ENCODE data around the gene HPS5. TPM values are rescaled to one million over a fixed set of nuclear protein-coding genes. Genes with fewer than 3 reads are reported as not detected.

HPS5 gene
- total RNA-seq, 2 experiments from 2014 or later, result 15.8 to 18.0 TPM

DNA sequence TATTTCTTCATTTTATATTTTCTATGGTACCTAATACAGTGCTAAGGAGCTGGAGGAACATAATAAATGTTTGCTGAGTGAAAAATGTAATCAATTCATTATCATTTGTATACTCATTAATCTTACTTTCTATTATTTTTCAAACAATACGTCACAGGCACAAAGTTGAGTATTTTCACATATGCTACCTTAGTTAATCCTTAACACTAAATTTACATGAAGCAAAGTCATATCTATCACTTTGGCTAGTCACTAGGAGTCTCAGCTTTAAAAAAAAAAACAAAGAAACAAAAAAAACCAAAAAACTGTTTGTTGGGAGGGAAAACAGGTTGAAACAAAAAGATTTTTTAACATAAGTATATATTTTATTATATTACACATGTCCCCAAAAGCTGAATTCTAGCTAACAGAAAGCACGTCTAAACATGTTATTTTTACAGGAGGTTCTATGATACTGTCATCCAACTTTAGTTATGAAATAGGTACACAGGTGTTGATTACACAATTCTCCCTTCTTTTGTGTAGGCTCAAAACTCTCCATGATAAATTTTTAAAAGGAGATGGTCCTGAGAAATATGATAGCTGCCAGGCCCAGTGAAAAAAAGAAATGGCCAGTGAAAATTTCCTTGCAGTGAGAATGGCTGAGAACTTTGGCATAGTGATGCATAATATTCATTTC lies 14.3 kb downstream of the HPS5 start:
- no peak for ATAC-seq
- Mint-ChIP-seq H3K9me3 (ENCODE audit: insufficient read depth) (no peaks in the 10 kb centered on the region), H3K36me3 (ENCODE audit: low read depth) (peaks cover 42% of the 10 kb centered on the region), H3K27me3 (ENCODE audit: low read depth) (no peaks in the 10 kb centered on the region), H3K27ac (no peak overlapping the region), H3K4me3 (no peak overlapping the region), H3K4me1 (ENCODE audit: low read depth) (no peaks in the 10 kb centered on the region)
- no peak for DNase-seq
- ChIA-PET POLR2A (no interaction called here), CTCF (interaction anchor here (0.7 to 1.5 kb wide), 4 partner anchors 7 to 28 kb away, joined by 3 to 5 read pairs (median 4); no protein-coding TSS in a partner anchor)

DNA sequence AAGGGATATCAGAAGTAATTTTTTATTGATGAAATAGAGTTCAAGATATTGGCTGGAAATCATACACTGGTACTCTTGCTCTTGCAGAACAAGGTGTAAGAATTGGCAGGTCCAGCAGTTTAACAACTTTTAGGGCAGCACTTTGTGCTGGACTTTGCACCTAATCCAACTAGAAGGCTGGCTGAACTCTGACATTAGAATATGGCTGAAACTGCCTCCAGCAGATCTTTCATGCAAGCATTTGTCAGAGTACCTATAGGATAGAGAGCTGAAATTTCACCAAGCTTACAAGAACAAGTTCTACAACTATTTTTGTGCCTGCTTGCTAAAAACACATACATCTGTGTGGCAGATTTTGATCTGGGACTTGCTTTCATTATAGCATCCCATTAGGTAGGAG lies 17.2 kb downstream of the HPS5 start:
- H3K4me3 Mint-ChIP-seq, result no peak overlapping the region
- POLR2A ChIA-PET, result no interaction called here
- no peak for ATAC-seq
- H3K27ac Mint-ChIP-seq, result no peak overlapping the region
- H3K9me3 Mint-ChIP-seq (ENCODE audit: insufficient read depth), result no peaks in the 10 kb centered on the region
- H3K36me3 Mint-ChIP-seq (ENCODE audit: low read depth), result peaks cover 39% of the 10 kb centered on the region
- no peaks in the 10 kb centered on the region for H3K4me1 Mint-ChIP-seq (ENCODE audit: low read depth)
- CTCF ChIA-PET, result no interaction called here
- DNase-seq, result no peak
- no peaks in the 10 kb centered on the region for H3K27me3 Mint-ChIP-seq (ENCODE audit: low read depth)

DNA sequence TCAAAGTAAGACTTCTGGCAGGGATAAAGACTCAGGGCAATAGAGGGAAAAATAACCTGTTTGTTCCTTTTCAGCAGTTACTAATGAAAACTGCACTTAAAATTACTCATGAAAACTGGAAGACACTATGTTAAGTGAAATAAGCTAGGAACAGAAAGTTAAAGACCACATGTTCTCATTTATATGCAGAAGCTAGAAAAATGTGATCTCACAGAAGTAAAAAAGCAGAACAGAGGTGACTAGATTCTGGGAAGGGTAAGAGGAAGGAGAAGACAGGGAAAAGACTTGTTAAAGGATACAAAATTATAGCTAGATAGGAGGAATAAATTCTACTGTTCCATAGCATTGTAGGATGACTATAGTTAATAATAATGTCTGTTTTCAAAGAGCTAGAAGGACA lies 22.2 kb downstream of the HPS5 start:
- Mint-ChIP-seq H3K9me3 (ENCODE audit: insufficient read depth) (no peaks in the 10 kb centered on the region), H3K36me3 (ENCODE audit: low read depth) (peaks cover 43% of the 10 kb centered on the region), H3K27me3 (ENCODE audit: low read depth) (no peaks in the 10 kb centered on the region), H3K4me1 (ENCODE audit: low read depth) (no peaks in the 10 kb centered on the region), H3K4me3 (no peak overlapping the region), H3K27ac (no peak overlapping the region)
- ATAC-seq (no peak), DNase-seq (no peak)
- ChIA-PET POLR2A (interaction anchor here (0.6 kb wide), 1 partner anchor 204 kb away, joined by 3 read pairs; no protein-coding TSS in a partner anchor), CTCF (interaction anchor here (0.6 to 1.5 kb wide), 3 partner anchors 16 to 73 kb away, joined by 3 to 6 read pairs (median 6); no protein-coding TSS in a partner anchor)

DNA sequence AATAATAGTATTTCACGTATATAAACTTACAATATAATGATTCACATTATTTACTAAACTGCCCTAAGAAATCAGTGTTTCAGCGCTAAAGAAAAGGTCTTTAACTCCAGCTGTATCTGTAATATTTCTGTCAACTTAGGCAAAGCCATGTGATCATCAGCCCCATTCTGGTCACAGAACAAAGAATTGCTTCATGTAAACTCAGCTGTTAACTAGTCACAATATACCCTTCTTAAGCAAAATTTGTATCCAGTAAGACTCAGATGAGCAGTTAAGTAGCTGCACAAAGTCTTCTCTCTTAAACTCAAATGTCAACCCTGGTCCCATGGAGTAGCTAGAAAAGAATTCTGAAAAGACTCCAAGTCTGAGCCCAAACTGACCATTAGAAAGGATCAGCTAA lies 26.6 kb downstream of the HPS5 start:
- CTCF ChIA-PET, result interaction anchor here (1.3 to 1.4 kb wide), 2 partner anchors 26 to 52 kb away, joined by 3 to 9 read pairs; no protein-coding TSS in a partner anchor
- no peak overlapping the region for H3K4me3 Mint-ChIP-seq
- H3K27ac Mint-ChIP-seq, result no peak overlapping the region
- no peak for ATAC-seq
- no peaks in the 10 kb centered on the region for H3K27me3 Mint-ChIP-seq (ENCODE audit: low read depth)
- no peak for DNase-seq
- H3K9me3 Mint-ChIP-seq (ENCODE audit: insufficient read depth), result no peaks in the 10 kb centered on the region
- no peaks in the 10 kb centered on the region for H3K4me1 Mint-ChIP-seq (ENCODE audit: low read depth)
- peaks cover 61% of the 10 kb centered on the region for H3K36me3 Mint-ChIP-seq (ENCODE audit: low read depth)
- POLR2A ChIA-PET, result interaction anchor here (0.7 to 1.2 kb wide), 2 partner anchors 14 to 102 kb away, joined by 3 read pairs; no protein-coding TSS in a partner anchor

DNA sequence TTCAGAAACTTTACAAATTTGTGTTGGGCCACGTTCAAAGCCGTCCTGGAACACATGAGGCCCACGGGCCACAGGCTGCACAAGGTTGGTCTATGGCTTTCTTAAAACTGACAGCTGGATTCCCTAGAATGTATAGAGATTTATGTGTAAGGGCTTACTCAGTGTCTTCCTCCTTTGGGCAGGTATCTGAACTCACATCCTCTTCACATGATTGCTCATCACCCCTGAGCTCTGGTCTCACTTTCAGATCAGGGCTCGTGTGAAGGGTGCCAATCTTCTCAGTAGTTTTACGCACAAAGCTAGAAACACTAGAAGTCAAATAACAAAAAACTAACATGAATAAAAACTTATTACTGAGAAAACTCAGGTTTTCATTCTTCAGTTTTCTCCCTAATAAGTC lies 27.1 kb downstream of the HPS5 start:
- Mint-ChIP-seq H3K4me3 (no peak overlapping the region), H3K27me3 (ENCODE audit: low read depth) (no peaks in the 10 kb centered on the region), H3K27ac (no peak overlapping the region), H3K9me3 (ENCODE audit: insufficient read depth) (no peaks in the 10 kb centered on the region), H3K36me3 (ENCODE audit: low read depth) (peaks cover 65% of the 10 kb centered on the region), H3K4me1 (ENCODE audit: low read depth) (no peaks in the 10 kb centered on the region)
- POLR2A ChIA-PET, result interaction anchor here (0.7 to 1.2 kb wide), 2 partner anchors 14 to 102 kb away, joined by 3 read pairs; no protein-coding TSS in a partner anchor
- ATAC-seq (no peak), DNase-seq (no peak)
- CTCF ChIA-PET, result interaction anchor here (1.3 to 1.4 kb wide), 2 partner anchors 26 to 51 kb away, joined by 3 to 9 read pairs; no protein-coding TSS in a partner anchor

DNA sequence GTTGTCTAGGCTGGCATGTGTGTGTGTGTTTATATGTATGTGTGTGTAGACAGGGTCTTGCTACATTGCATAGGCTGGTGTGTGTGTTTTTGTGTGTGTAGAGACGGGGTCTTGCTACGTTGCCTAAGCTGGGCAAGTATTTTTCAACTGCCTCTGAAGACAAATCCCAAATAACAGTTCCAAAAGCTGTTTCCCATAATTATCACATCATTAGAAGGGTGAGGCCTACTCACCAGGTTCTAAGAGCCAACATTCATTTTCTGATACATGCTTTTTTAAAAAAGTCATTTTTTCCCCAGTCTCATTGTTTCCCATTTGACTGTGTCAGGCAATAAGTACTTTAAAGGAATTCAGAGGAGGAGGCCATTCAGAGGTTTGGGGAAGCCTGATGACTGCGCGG lies 33.0 kb downstream of the HPS5 start:
- Mint-ChIP-seq H3K27me3 (ENCODE audit: low read depth) (no peaks in the 10 kb centered on the region), H3K4me1 (ENCODE audit: low read depth) (no peaks in the 10 kb centered on the region), H3K4me3 (no peak overlapping the region), H3K9me3 (ENCODE audit: insufficient read depth) (no peaks in the 10 kb centered on the region), H3K36me3 (ENCODE audit: low read depth) (peaks cover 53% of the 10 kb centered on the region), H3K27ac (no peak overlapping the region)
- DNase-seq, result no peak
- ChIA-PET POLR2A (no interaction called here), CTCF (interaction anchor here (1.2 kb wide), 1 partner anchor 8 kb away, joined by 3 read pairs; no protein-coding TSS in a partner anchor)
- no peak for ATAC-seq

DNA sequence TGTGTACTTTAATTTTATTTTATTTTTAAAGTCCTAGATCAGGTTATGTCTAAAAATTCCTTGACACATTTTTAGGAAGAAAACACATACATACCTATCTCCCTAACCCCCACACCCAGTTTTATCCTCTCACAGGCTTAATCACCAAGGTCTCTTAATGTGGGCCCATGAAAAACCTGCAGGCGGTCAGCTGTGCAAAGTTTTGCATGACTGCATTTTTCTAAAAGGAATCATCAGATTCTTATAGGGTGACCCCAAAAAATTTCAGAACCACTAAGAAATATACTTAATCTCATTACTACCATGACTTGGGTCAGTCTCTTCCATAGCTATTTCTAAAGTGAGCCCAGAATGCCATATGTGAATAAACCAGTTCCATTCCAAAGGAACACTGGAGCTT lies 36.1 kb downstream of the HPS5 start:
- H3K27ac Mint-ChIP-seq, result no peak overlapping the region

DNA sequence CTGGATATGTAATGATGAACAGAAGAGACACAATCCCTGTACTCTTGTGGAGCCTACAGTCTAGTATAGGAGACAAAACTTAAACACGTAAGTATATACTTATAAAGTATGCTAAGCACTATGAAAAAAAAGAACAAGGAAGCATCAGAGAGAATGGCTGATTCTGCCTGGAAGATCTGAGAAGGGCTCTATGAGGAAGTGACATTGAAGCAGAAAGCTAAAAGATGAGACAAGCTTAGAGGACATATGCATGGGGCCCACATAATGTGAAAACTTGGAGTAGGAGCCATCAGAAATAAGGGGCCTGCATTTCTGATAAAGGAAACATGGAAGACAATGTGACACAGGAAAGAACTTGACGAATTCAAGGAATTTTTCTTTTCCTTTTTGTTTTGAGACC lies 39.3 kb downstream of the HPS5 start:
- no peak overlapping the region for H3K4me3 Mint-ChIP-seq
- DNase-seq, result no peak
- peaks cover 55% of the 10 kb centered on the region for H3K36me3 Mint-ChIP-seq (ENCODE audit: low read depth)
- CTCF ChIA-PET, result no interaction called here
- H3K9me3 Mint-ChIP-seq (ENCODE audit: insufficient read depth), result no peaks in the 10 kb centered on the region
- ATAC-seq, result no peak
- peak overlapping the region; percentile 3 for H3K27ac Mint-ChIP-seq
- H3K4me1 Mint-ChIP-seq (ENCODE audit: low read depth), result peaks cover 20% of the 10 kb centered on the region
- POLR2A ChIA-PET, result no interaction called here
- no peaks in the 10 kb centered on the region for H3K27me3 Mint-ChIP-seq (ENCODE audit: low read depth)

More for the DNA sequence above, 36.1 kb downstream of the HPS5 start:
- Mint-ChIP-seq H3K36me3 (ENCODE audit: low read depth) (peaks cover 50% of the 10 kb centered on the region), H3K27me3 (ENCODE audit: low read depth) (no peaks in the 10 kb centered on the region), H3K4me3 (no peak overlapping the region), H3K4me1 (ENCODE audit: low read depth) (peaks cover 7% of the 10 kb centered on the region), H3K9me3 (ENCODE audit: insufficient read depth) (no peaks in the 10 kb centered on the region)
- ChIA-PET POLR2A (no interaction called here), CTCF (interaction anchor here (0.8 to 1.2 kb wide), 3 partner anchors 35 to 171 kb away, joined by 3 to 5 read pairs (median 3); no protein-coding TSS in a partner anchor)
- DNase-seq (no peak), ATAC-seq (no peak)

DNA sequence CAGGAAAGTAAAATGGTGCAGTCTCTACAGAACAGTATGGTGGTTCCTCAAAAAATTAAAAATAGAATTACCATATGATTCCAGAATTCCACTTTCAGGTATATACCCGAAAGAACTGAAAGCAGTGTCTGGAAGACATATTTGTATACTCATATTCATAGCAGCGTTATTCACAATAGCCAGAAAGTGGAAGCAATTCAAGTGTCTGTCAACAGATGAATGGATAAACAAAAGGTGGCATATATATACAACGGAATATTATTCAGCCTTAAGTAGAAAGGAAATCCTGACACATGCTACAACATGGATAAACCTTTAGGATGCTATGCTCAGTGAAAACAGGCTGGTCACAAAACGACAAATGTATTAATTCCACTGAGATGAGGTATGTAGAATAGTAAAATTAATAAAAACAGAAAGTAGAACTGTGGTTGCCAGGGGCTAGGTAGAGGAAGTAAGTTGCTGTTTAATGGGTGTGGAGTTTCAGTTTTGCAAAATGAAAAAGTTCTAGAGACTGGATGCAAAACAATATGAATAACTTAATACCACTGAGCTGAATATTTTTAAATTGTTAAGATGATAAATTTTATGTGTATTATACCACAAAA lies 41.4 kb downstream of the HPS5 start:
- no peaks in the 10 kb centered on the region for H3K9me3 Mint-ChIP-seq (ENCODE audit: insufficient read depth)

DNA sequence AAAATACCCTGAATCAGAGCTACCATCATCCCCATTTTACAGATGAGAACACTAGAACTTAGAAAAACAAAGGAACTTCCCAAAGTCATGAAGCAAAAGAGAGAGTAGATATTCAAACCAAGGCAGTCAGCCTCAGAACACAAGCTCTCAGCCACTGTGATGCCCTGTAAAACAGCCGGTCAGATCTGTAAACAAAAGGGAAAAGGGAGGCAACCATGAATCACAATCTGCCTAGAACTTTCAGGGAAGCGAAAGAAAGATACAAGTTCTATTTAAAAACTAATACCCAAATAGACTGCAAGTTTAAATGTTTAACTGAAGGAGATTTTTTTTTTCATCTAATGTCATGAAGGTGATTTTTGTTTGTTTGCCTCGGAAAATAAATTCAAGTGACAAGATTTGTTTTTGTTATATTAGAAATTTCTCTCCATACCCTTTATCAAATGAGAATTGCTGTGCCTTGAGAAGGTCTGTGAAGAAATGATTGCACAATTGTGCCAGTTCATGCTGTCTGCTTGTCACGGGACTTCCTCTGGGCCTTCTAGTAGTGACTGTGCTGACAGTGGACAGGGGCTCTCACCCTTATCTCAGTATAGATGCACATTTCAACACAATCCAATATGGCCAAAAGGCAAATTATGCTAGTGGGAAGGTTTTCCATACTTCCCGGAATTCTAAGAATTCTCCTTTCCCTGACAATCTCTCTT lies 44.2 kb downstream of the HPS5 start:
- Mint-ChIP-seq H3K36me3 (ENCODE audit: low read depth) (peaks cover 34% of the 10 kb centered on the region), H3K27me3 (ENCODE audit: low read depth) (no peaks in the 10 kb centered on the region), H3K9me3 (ENCODE audit: insufficient read depth) (no peaks in the 10 kb centered on the region), H3K4me1 (ENCODE audit: low read depth) (peaks cover 20% of the 10 kb centered on the region), H3K4me3 (no peak overlapping the region), H3K27ac (no peak overlapping the region)
- CTCF ChIA-PET, result interaction anchor here (2.0 kb wide), 1 partner anchor 34 kb away, joined by 7 read pairs; no protein-coding TSS in a partner anchor
- POLR2A ChIA-PET, result no interaction called here
- ATAC-seq (no peak), DNase-seq (no peak)

More for the DNA sequence above, 41.4 kb downstream of the HPS5 start:
- DNase-seq, result no peak
- Mint-ChIP-seq H3K27me3 (ENCODE audit: low read depth) (no peaks in the 10 kb centered on the region), H3K27ac (peak overlapping the region; percentile 78), H3K4me1 (ENCODE audit: low read depth) (peaks cover 20% of the 10 kb centered on the region), H3K36me3 (ENCODE audit: low read depth) (peaks cover 41% of the 10 kb centered on the region), H3K4me3 (peak overlapping the region; percentile 40)
- POLR2A ChIA-PET, result interaction anchor here (0.9 to 1.3 kb wide), 2 partner anchors 15 to 114 kb away, joined by 3 to 4 read pairs; partner anchors contain the start of gene LDHA
- CTCF ChIA-PET, result interaction anchor here (0.8 to 1.8 kb wide), 4 partner anchors 9 to 42 kb away, joined by 3 to 8 read pairs (median 3); partner anchors contain the start of genes GTF2H1 and HPS5
- ATAC-seq, result peak; percentile 67

DNA sequence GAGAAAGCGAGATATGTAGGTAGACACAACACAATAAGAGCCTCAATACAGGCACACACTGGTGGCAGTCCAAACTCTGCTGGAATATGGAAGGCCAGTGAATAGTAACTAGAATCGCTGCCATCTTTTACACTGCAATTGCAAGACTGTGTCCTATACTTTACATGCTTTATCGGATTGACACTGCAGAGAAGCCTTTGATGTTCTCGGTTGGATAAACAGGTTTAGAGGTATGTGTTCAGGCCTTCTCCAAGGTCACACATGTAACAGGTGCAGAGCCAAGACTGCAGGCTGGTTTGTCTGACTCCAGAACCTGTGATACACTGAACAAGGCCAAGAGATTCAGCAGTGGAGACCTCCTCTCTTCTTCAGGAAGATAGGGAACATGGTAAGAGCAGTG lies 50.7 kb downstream of the HPS5 start:
- no peaks in the 10 kb centered on the region for H3K27me3 Mint-ChIP-seq (ENCODE audit: low read depth)
- H3K27ac Mint-ChIP-seq, result no peak overlapping the region
- CTCF ChIA-PET, result no interaction called here
- peaks cover 4% of the 10 kb centered on the region for H3K36me3 Mint-ChIP-seq (ENCODE audit: low read depth)
- DNase-seq (no peak), ATAC-seq (no peak)
- POLR2A ChIA-PET, result no interaction called here
- peaks cover 10% of the 10 kb centered on the region for H3K4me1 Mint-ChIP-seq (ENCODE audit: low read depth)
- no peaks in the 10 kb centered on the region for H3K9me3 Mint-ChIP-seq (ENCODE audit: insufficient read depth)
- no peak overlapping the region for H3K4me3 Mint-ChIP-seq

Measured in activated CD8-positive, alpha-beta T cell treated with anti-CD3 and anti-CD28 coated beads, Interleukin-2, amount 10 ng/mL, durations not matched to agents 7 days and 5 days (primary cell).